ENCODE measurements around the gene C20orf202.
A peak's percentile ranks its signal among the peaks of the same experiment; 100 is the strongest.
"Not testable (repeated sequence)": the region's sequence is repeated elsewhere in the genome, so short reads cannot be mapped to it uniquely, and the experiment has no call there.

The C20orf202 gene

GRCh38 chr20:1212023-1212422, 8.8 kb downstream of the C20orf202 start:
- no peak for DNase-seq

GRCh38 chr20:1212607-1213396, 9.5 kb downstream of the C20orf202 start:
- peak; percentile 61 to 62 for DNase-seq

GRCh38 chr20:1214838-1215261, 11.6 kb downstream of the C20orf202 start:
- DNase-seq = no peak

- DNase-seq = peak; percentile 40 to 64
Measured at GRCh38 chr20:1215386-1216170, 12.3 kb downstream of the C20orf202 start.

GRCh38 chr20:1216527-1217427, 13.5 kb downstream of the C20orf202 start:
- DNase-seq = not testable (repeated sequence)

- not testable (repeated sequence) for DNase-seq
Measured at GRCh38 chr20:1222750-1223149, 19.5 kb downstream of the C20orf202 start.

- DNase-seq = no peak
Measured at GRCh38 chr20:1224205-1224890, 21.1 kb downstream of the C20orf202 start.

GRCh38 chr20:1225263-1225782, 22.1 kb downstream of the C20orf202 start:
- DNase-seq = no peak

GRCh38 chr20:1225783-1226654, 22.8 kb downstream of the C20orf202 start, which contains the start of gene RAD21L1:
TSS of gene RAD21L1 (plus strand) at chr20:1226044. CDS start at chr20:1228454, 2,410 bp downstream.
- peak; percentile 71 to 87 for DNase-seq

GRCh38 chr20:1229541-1229940, 26.3 kb downstream of the C20orf202 start:
- no peak for DNase-seq

- no peak for DNase-seq
Measured at GRCh38 chr20:1232286-1233111, 29.2 kb downstream of the C20orf202 start.

GRCh38 chr20:1240549-1240948, 37.3 kb downstream of the C20orf202 start:
- DNase-seq = no peak

- DNase-seq = no peak
Measured at GRCh38 chr20:1241456-1241855, 38.2 kb downstream of the C20orf202 start.

GRCh38 chr20:1242099-1242498, 38.8 kb downstream of the C20orf202 start:
- DNase-seq = no peak

GRCh38 chr20:1242530-1242929, 39.3 kb downstream of the C20orf202 start:
- DNase-seq = no peak

- no peak for DNase-seq
Measured at GRCh38 chr20:1245578-1245977, 42.3 kb downstream of the C20orf202 start.

GRCh38 chr20:1247689-1248088, 44.4 kb downstream of the C20orf202 start:
- DNase-seq = no peak

GRCh38 chr20:1250282-1250681, 47.0 kb downstream of the C20orf202 start:
- not testable (repeated sequence) for DNase-seq

- no peak for DNase-seq
Measured at GRCh38 chr20:1252416-1252815, 49.2 kb downstream of the C20orf202 start.

GRCh38 chr20:1254254-1254653, 51.0 kb downstream of the C20orf202 start:
- no peak for DNase-seq

Data from stimulated activated CD4-positive, alpha-beta T cell treated with anti-CD3 and anti-CD28 coated beads, Interleukin-4, amount 100 ng/mL, for 4 hours (primary cell).